ENCODE results near the gene CERS6. TPM values are rescaled to one million over a fixed set of nuclear protein-coding genes. Genes with fewer than 3 reads are reported as not detected.

The CERS6 gene
- total and polyA plus RNA-seq, 2 of the 8 experiments (the other 6 are each of a cell fraction or from before 2014, with no cell fraction given): 6.8 to 28.2 TPM

- Histone ChIP-seq H3K4me1 (replicated peaks in 1 of 4; ENCODE audit: control insufficient read depth in 3 of 4, insufficient read depth in 4 of 4, low read length in 3 of 4) (peaks cover 0 to 20% (median 14%) of the 10 kb centered on the region in 4 experiments; a peak in 5 of 7 replicates), H3K56ac (replicated peaks; ENCODE audit: insufficient read length, low read depth, low read length) (no peak overlapping the region), H3K4me2 (ENCODE audit: insufficient read depth in 1 of 2, low read depth in 2 of 2, low read length in 2 of 2) (no peak overlapping the region), H2BK120ac (replicated peaks; ENCODE audit: low read depth, low read length) (no peak overlapping the region), H3K9me3 (ENCODE audit: insufficient read depth in 2 of 2, low read depth in 1 of 2, low read length in 1 of 2) (no peaks in the 10 kb centered on the region), H3K27ac (ENCODE audit: low read depth, low read length) (no peak overlapping the region), H3K4me3 (ENCODE audit: extremely low read depth in 1 of 4, insufficient read depth in 2 of 4, low read depth in 3 of 4, low read length in 4 of 4) (no peak overlapping the region), H3K14ac (ENCODE audit: insufficient read length) (no peak overlapping the region), H3K79me2 (ENCODE audit: control insufficient read depth in 1 of 2, insufficient read depth in 2 of 2, low read length in 2 of 2) (peaks cover 2 to 89% of the 10 kb centered on the region in 2 experiments; a peak in 3 of 4 replicates), H3K9ac (replicated peaks in 1 of 4; ENCODE audit: extremely low read depth in 1 of 4, low read depth in 3 of 4, low read length in 3 of 4) (no peak overlapping the region), H2BK5ac (ENCODE audit: low read depth, low read length) (no peak overlapping the region), H2AFZ (ENCODE audit: low read length) (no peak overlapping the region), H2AK5ac (ENCODE audit: low read depth, low read length) (no peak overlapping the region), H3K4ac (replicated peaks; ENCODE audit: insufficient read length, low read depth, low read length) (no peak overlapping the region), H3K23me2 (ENCODE audit: low read depth, low read length) (peaks cover 2% of the 10 kb centered on the region; the same call in 1 of the 2 replicates), H3K79me1 (ENCODE audit: low read depth, low read length) (no peaks in the 10 kb centered on the region; the same call in none of the 2 replicates), H4K8ac (ENCODE audit: extremely low read depth, insufficient read depth, low read length) (no peak overlapping the region), H3K27me3 (replicated peaks in 1 of 4; ENCODE audit: control insufficient read depth in 3 of 4, extremely low read depth in 1 of 4, insufficient read depth in 3 of 4, low read length in 3 of 4) (peaks cover 0 to 1% (median 0%) of the 10 kb centered on the region in 4 experiments; a peak in 1 of 7 replicates), H2BK12ac (ENCODE audit: low read depth, low read length) (no peak overlapping the region), H3K36me3 (ENCODE audit: control insufficient read depth in 2 of 4, insufficient read depth in 4 of 4, low read length in 3 of 4) (no peaks in the 10 kb centered on the region), H3K18ac (ENCODE audit: extremely low read depth, low read length) (no peak overlapping the region), H2BK15ac (ENCODE audit: low read length) (no peak overlapping the region), H4K91ac (replicated peaks; ENCODE audit: insufficient read length, low read length) (no peak overlapping the region), H4K20me1 (replicated peaks in 1 of 2; ENCODE audit: control insufficient read depth in 1 of 2, insufficient read depth in 2 of 2, low read length in 2 of 2) (peaks cover 2 to 3% of the 10 kb centered on the region in 2 experiments), H4K5ac (ENCODE audit: insufficient read length, low read depth, low read length) (no peak overlapping the region), H3K23ac (ENCODE audit: insufficient read length) (no peak overlapping the region), H2BK20ac (ENCODE audit: low read length) (no peak overlapping the region)
- ChIA-PET POLR2A (ENCODE audit: partially characterized antibody) (no interaction called here), CTCF (ENCODE audit: partially characterized antibody) (interaction anchor here (0.6 to 1.1 kb wide), 2 partner anchors 32 to 319 kb away, joined by 3 to 5 read pairs; no protein-coding TSS in a partner anchor)
- FAIRE-seq (no peak), DNase-seq (ENCODE audit: low read depth in 1 of 2, low spot score in 2 of 2) (no peak)
- no peak for TF ChIP-seq RNF2 (IDR thresholded peaks at IDR 0.05; ENCODE audit: borderline replicate concordance, low read depth, low read length, missing control alignments, poor library complexity, severe bottlenecking)
- no peak for TF ChIP-seq MAFK (IDR thresholded peaks at IDR 0.05; ENCODE audit: low read depth, low read length)
- no peak for TF ChIP-seq NANOG (IDR thresholded peaks at IDR 0.05; ENCODE audit: insufficient read depth, low read depth, low read length, poor library complexity, severe bottlenecking)
- no peak for TF ChIP-seq SP4 (IDR thresholded peaks at IDR 0.05; ENCODE audit: low read length)
- TF ChIP-seq CEBPB (IDR thresholded peaks at IDR 0.05; ENCODE audit: low read depth, low read length): no peak
- TF ChIP-seq ZNF274 (IDR thresholded peaks at IDR 0.05; ENCODE audit: borderline replicate concordance, extremely low read depth, low read length): no peak
- no peak for TF ChIP-seq KDM1A (IDR thresholded peaks at IDR 0.05; ENCODE audit: borderline replicate concordance, low read length)
- 89% methylated on average over 2 of the region's 2 CpGs; no CpG with 5 or more reads in 1 of the 2 experiments for WGBS, 2 experiments (ENCODE audit: extremely low coverage in 1 of 2, insufficient coverage in 1 of 2, insufficient read length in 1 of 2, insufficient replicate concordance in 2 of 2, low coverage in 1 of 2, low lambda C conversion rate in 2 of 2, missing lambda C conversion rate in 1 of 2)
Measured at GRCh38 chr2:168522446-168522845, 66.4 kb downstream of the CERS6 start.
